LNCAP (cell line): ENCODE results near the gene S1PR3.

Experiments
- TF ChIP-seq, protein P1 (sequence below): fragments of 450-650 bp; IDR thresholded peaks from 2 replicates; pipeline ENCODE4 v1.5.1; 2017; ENCODE audit warnings: mild to moderate bottlenecking

S1PR3 gene

DNA sequence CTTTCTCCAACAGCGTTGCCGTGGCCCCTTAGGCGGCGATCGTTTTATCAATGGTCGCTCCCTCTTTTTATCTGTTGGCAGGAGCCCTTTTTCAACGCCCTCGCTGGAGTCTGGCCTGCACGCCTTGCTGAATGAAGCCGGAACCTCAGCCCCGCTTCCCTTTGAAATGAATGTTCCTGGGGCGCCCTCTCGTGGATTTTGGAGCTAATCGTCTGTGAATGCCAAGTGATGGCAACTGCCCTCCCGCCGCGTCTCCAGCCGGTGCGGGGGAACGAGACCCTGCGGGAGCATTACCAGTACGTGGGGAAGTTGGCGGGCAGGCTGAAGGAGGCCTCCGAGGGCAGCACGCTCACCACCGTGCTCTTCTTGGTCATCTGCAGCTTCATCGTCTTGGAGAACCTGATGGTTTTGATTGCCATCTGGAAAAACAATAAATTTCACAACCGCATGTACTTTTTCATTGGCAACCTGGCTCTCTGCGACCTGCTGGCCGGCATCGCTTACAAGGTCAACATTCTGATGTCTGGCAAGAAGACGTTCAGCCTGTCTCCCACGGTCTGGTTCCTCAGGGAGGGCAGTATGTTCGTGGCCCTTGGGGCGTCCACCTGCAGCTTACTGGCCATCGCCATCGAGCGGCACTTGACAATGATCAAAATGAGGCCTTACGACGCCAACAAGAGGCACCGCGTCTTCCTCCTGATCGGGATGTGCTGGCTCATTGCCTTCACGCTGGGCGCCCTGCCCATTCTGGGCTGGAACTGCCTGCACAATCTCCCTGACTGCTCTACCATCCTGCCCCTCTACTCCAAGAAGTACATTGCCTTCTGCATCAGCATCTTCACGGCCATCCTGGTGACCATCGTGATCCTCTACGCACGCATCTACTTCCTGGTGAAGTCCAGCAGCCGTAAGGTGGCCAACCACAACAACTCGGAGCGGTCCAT, 10.0 kb downstream of the S1PR3 start:
- TF ChIP-seq, protein P1, sequence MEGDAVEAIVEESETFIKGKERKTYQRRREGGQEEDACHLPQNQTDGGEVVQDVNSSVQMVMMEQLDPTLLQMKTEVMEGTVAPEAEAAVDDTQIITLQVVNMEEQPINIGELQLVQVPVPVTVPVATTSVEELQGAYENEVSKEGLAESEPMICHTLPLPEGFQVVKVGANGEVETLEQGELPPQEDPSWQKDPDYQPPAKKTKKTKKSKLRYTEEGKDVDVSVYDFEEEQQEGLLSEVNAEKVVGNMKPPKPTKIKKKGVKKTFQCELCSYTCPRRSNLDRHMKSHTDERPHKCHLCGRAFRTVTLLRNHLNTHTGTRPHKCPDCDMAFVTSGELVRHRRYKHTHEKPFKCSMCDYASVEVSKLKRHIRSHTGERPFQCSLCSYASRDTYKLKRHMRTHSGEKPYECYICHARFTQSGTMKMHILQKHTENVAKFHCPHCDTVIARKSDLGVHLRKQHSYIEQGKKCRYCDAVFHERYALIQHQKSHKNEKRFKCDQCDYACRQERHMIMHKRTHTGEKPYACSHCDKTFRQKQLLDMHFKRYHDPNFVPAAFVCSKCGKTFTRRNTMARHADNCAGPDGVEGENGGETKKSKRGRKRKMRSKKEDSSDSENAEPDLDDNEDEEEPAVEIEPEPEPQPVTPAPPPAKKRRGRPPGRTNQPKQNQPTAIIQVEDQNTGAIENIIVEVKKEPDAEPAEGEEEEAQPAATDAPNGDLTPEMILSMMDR: peak; percentile 82

DNA sequence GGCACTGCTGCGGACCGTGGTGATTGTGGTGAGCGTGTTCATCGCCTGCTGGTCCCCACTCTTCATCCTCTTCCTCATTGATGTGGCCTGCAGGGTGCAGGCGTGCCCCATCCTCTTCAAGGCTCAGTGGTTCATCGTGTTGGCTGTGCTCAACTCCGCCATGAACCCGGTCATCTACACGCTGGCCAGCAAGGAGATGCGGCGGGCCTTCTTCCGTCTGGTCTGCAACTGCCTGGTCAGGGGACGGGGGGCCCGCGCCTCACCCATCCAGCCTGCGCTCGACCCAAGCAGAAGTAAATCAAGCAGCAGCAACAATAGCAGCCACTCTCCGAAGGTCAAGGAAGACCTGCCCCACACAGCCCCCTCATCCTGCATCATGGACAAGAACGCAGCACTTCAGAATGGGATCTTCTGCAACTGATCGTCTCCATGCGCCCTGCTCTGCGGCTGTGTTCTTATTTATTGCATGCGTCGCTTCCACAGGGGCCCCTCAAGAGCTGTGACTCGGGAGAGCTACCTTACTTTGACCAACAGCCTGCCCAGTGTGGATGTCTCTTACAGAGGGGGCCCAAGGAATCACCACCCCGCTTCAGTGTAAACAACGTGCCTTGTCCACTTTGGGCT, 10.8 kb downstream of the S1PR3 start:
- TF ChIP-seq, protein P1: no peak

DNA sequence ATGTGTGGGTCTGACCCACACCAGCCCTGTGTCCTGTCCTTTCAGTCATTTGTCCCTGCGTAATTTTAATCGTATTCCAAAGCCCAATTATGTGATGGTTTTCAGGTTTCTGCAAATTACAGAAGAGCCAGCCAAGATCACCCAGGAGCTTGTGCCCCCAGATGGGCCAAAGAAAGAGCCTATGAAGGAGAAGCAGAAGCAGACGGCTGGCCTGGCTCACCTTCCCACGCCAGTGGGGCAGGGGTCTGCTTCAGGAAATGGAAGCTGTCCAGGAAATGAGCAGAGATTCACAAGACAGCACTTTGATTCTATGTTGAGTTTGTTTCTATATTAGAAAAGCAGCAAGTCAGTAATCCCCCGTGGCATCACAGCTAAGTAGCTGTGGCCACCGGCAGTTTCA, 11.7 kb downstream of the S1PR3 start:
- TF ChIP-seq, protein P1: no peak

DNA sequence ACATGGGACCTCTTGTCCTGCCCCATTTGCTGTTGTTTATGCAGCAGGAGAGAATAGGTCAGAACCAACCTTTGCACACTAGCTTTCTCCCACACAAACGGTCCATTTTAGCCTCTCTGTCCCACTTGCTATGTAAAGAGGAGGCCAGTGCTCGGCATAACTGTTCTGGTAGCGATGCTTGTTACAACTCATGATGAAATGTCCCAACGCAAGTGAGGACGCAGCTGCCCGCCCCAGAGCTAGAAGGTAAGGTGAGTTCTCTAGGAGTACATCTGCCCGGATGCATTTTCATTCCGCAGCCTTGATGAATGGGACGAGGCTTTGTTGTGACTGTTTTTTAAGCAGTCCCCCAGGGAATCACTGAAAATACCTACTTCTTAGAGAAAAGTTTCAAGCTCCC, 14.1 kb downstream of the S1PR3 start:
- TF ChIP-seq, protein P1: no peak

DNA sequence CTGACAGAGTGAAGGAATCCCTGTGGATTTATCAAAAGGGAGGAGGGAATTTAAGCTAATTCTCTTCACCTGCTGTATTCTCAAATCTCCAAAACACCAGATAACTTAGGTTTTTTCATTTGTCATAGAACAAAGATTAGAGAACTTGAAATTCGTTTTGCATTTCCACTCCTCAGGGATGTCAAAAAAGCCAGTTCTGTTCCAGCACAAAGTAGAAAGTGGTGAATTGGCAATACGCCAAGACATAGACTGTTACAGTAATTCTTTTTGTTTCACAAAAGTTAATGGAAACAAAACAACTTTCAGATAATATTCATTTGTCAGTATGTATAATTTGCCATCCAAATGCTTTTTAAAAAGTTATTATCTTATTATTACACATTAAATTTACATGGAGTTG, 15.0 kb downstream of the S1PR3 start:
- TF ChIP-seq, protein P1: no peak

DNA sequence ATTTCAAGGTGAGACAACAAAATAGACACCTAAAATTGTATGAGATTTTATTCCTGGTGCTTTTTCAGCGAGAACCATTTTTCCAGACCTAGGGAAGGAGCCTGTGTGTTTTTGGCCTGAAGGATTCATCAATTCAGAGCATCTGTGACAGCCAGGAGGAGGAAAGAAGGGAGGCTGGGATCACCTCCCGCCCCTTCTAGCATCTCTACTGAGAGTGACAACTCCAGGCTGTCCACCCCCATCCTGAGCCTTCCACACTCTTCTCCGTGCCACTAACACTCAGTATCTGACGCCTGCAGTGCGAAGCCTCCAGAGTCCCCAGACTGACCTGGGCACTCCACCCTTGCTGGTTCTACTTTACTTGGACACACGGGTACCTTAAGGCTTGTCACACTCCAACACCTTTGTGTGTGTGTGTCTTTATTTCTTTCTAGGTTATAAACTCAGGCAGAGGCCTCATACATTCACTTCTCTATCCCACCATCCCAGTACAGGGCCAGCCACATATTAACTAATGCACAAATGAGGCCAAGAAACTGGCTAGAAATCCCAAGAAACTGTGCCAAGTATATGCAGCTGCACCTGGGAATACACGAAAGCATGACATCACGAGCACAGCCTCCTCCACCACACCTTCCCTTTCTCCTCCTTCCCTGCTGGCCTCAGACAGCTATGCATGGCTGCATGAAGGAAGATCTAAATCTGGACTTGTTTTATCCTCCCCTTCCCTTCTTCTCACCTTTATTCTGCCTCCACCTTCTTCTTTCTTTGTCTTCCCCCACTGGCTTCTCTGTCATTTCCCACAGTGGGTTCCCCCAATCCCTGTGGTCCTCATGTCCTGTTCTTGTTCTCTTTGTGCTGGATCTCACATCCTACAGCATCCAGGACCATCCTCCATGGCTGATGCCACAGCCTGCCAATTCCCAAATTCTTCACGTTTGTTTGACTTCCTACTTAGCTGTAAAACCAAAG, 16.0 kb downstream of the S1PR3 start:
- TF ChIP-seq, protein P1: no peak
